BE2C (cell line): Measurements from ENCODE around the gene SLC25A4.

Source experiments
- DNase-seq: peaks from one replicate; pipeline ENCODE4 v3.0.0-alpha.2; 2020
- H3K27me3 ChIP-seq: fragments of 250-450 bp; sonication (Bioruptor Pico); 2 replicates; pipeline ENCODE4 v1.5.1; 2020; ENCODE audit warnings: mild to moderate bottlenecking
- H3K36me3 ChIP-seq: fragments of 250-450 bp; sonication (Bioruptor Pico); 2 replicates; pipeline ENCODE4 v1.5.1; 2020; ENCODE audit warnings: mild to moderate bottlenecking
- H3K4me1 ChIP-seq: fragments of 250-450 bp; sonication (Bioruptor Pico); 2 replicates; pipeline ENCODE4 v1.5.1; 2020
- H3K4me3 ChIP-seq: 2 replicates; pipeline ENCODE4 v1.5.1; 2011; ENCODE audit warnings: low read depth, low read length
- H3K9me3 ChIP-seq: fragments of 250-450 bp; sonication (Bioruptor Pico); 2 replicates; pipeline ENCODE4 v1.5.1; 2020
- CTCF ChIP-seq: IDR thresholded peaks from 2 replicates; pipeline ENCODE4 v1.5.1; 2012; ENCODE audit warnings: mild to moderate bottlenecking, low read depth, low read length

Gene SLC25A4

GRCh38 chr4:185127021-185127925 is 15.8 kb upstream of the SLC25A4 start:
- no peaks in the 10 kb centered on the region for H3K36me3 ChIP-seq
- H3K4me1 ChIP-seq: no peaks in the 10 kb centered on the region
- H3K4me3 ChIP-seq: peak overlapping the region; percentile 74
- peak; percentile 40 for DNase-seq
- no peak for TF ChIP-seq CTCF
- no peaks in the 10 kb centered on the region; the same call in 1 of the 2 replicates for H3K9me3 ChIP-seq
- H3K27me3 ChIP-seq: no peaks in the 10 kb centered on the region

- no peaks in the 10 kb centered on the region for H3K36me3 ChIP-seq
- no peaks in the 10 kb centered on the region for H3K27me3 ChIP-seq
- H3K9me3 ChIP-seq: no peaks in the 10 kb centered on the region; the same call in 1 of the 2 replicates
- peak overlapping the region; percentile 74 for H3K4me3 ChIP-seq
- DNase-seq: peak; percentile 36
- no peaks in the 10 kb centered on the region for H3K4me1 ChIP-seq
- peak; percentile 18; the same call in 1 of the 2 replicates for TF ChIP-seq CTCF
Observed at GRCh38 chr4:185128272-185129119, 14.6 kb upstream of the SLC25A4 start.

GRCh38 chr4:185134307-185134869 is 8.7 kb upstream of the SLC25A4 start:
- Histone ChIP-seq H3K27me3 (no peaks in the 10 kb centered on the region), H3K9me3 (no peaks in the 10 kb centered on the region; the same call in 1 of the 2 replicates), H3K36me3 (no peaks in the 10 kb centered on the region), H3K4me3 (no peak overlapping the region), H3K4me1 (no peaks in the 10 kb centered on the region)
- DNase-seq: peak; percentile 28
- TF ChIP-seq CTCF: peak; percentile 70

GRCh38 chr4:185137233-185137925 is 5.7 kb upstream of the SLC25A4 start:
- DNase-seq: no peak
- no peak for TF ChIP-seq CTCF

GRCh38 chr4:185138161-185138560 is 4.9 kb upstream of the SLC25A4 start:
- DNase-seq: no peak
- no peak for TF ChIP-seq CTCF

More at GRCh38 chr4:185137233-185137925, 5.7 kb upstream of the SLC25A4 start:
- no peaks in the 10 kb centered on the region for H3K4me1 ChIP-seq
- no peaks in the 10 kb centered on the region for H3K27me3 ChIP-seq
- H3K36me3 ChIP-seq: no peaks in the 10 kb centered on the region
- H3K9me3 ChIP-seq: no peaks in the 10 kb centered on the region
- H3K4me3 ChIP-seq: no peak overlapping the region

More at GRCh38 chr4:185138161-185138560, 4.9 kb upstream of the SLC25A4 start:
- Histone ChIP-seq H3K4me3 (no peak overlapping the region), H3K9me3 (no peaks in the 10 kb centered on the region), H3K4me1 (no peaks in the 10 kb centered on the region), H3K27me3 (no peaks in the 10 kb centered on the region), H3K36me3 (no peaks in the 10 kb centered on the region)
